Progenitor cell of endocrine pancreas (in vitro differentiated cells): ENCODE results near the gene SRF. TPM values are rescaled to one million over a fixed set of nuclear protein-coding genes. Genes with fewer than 3 reads are reported as not detected.

Experiments used
- DNase-seq: peaks from one replicate; pipeline ENCODE4 v3.0.0; 2021; ENCODE audit warnings: low spot score; ENCODE audit not compliant: unreplicated experiment
- H3K27ac Mint-ChIP-seq: 2 replicates; pipeline ENCODE4 v1.8.0; 2021; ENCODE audit warnings: mild to moderate bottlenecking, moderate library complexity, mixed read lengths
- H3K27me3 Mint-ChIP-seq: 2 replicates; pipeline ENCODE4 v1.8.0; 2021; ENCODE audit warnings: mixed read lengths
- H3K36me3 Mint-ChIP-seq: 2 replicates; pipeline ENCODE4 v1.8.0; 2022; ENCODE audit warnings: mixed read lengths; ENCODE audit not compliant: insufficient read depth
- H3K4me1 Mint-ChIP-seq: 2 replicates; pipeline ENCODE4 v1.8.0; 2021; ENCODE audit warnings: low read depth, mixed read lengths
- H3K4me3 Mint-ChIP-seq: 2 replicates; pipeline ENCODE4 v1.8.0; 2021; ENCODE audit warnings: low read depth, mild to moderate bottlenecking, moderate library complexity, mixed read lengths
- H3K9me3 Mint-ChIP-seq: 2 replicates; pipeline ENCODE4 v1.8.0; 2021; ENCODE audit warnings: low read depth, mixed read lengths
- total RNA-seq: library from RNA; stranded (reverse); gene quantifications from 2 replicates; pipeline ENCODE4 v1.2.1, GENCODE V29; 2021
- TF ChIP-seq, protein P1 (sequence below): fragments of 200-600 bp; sonication (generic); IDR thresholded peaks from one replicate; pipeline ENCODE4 v1.5.0; 2021; ENCODE audit warnings: antibody characterized with exemption, mild to moderate bottlenecking; ENCODE audit not compliant: unreplicated experiment

Gene SRF
- total RNA-seq, 1 donor from 2014 or later, result 30.3 TPM

GRCh38 chr6:43199912-43200311 lies 28.8 kb downstream of the SRF start:
- Mint-ChIP-seq H3K27ac (no peak overlapping the region), H3K4me3 (no peak overlapping the region), H3K27me3 (no peaks in the 10 kb centered on the region)

GRCh38 chr6:43200541-43200940 lies 29.5 kb downstream of the SRF start:
- no peaks in the 10 kb centered on the region for H3K4me1 Mint-ChIP-seq
- peaks cover 22% of the 10 kb centered on the region for H3K36me3 Mint-ChIP-seq
- no peak overlapping the region for H3K27ac Mint-ChIP-seq
- no peaks in the 10 kb centered on the region for H3K9me3 Mint-ChIP-seq
- TF ChIP-seq, protein P1, sequence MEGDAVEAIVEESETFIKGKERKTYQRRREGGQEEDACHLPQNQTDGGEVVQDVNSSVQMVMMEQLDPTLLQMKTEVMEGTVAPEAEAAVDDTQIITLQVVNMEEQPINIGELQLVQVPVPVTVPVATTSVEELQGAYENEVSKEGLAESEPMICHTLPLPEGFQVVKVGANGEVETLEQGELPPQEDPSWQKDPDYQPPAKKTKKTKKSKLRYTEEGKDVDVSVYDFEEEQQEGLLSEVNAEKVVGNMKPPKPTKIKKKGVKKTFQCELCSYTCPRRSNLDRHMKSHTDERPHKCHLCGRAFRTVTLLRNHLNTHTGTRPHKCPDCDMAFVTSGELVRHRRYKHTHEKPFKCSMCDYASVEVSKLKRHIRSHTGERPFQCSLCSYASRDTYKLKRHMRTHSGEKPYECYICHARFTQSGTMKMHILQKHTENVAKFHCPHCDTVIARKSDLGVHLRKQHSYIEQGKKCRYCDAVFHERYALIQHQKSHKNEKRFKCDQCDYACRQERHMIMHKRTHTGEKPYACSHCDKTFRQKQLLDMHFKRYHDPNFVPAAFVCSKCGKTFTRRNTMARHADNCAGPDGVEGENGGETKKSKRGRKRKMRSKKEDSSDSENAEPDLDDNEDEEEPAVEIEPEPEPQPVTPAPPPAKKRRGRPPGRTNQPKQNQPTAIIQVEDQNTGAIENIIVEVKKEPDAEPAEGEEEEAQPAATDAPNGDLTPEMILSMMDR, result no peak
- no peak for DNase-seq
- H3K27me3 Mint-ChIP-seq, result no peaks in the 10 kb centered on the region
- no peak overlapping the region for H3K4me3 Mint-ChIP-seq

More at GRCh38 chr6:43199912-43200311, 28.8 kb downstream of the SRF start:
- Mint-ChIP-seq H3K4me1 (no peaks in the 10 kb centered on the region), H3K36me3 (peaks cover 23% of the 10 kb centered on the region), H3K9me3 (no peaks in the 10 kb centered on the region)
- TF ChIP-seq, protein P1, result no peak
- DNase-seq, result no peak

DNA sequence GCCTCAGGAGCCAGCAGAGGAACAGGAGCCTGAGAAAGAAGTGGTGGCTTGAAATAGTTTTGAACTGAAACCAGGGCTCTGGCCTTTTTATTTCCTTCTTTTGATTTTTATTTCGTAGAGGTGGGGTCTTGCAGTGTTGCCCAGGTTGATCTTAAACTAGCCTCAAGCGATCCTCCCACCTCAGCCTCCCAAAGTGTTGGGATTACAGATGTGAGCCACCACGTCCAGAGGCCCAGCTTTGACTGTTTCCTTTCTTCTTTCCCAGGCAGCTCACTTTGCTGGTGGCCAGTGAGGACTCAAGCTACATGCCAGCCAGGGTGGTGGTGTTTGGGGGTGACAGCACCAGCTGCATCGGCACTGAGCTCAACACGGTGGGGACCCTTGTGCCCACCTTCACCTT lies 31.4 kb downstream of the SRF start:
- Mint-ChIP-seq H3K27ac (no peak overlapping the region), H3K27me3 (no peaks in the 10 kb centered on the region), H3K36me3 (peaks cover 25% of the 10 kb centered on the region), H3K4me3 (no peak overlapping the region), H3K4me1 (no peaks in the 10 kb centered on the region), H3K9me3 (no peaks in the 10 kb centered on the region)
- no peak for DNase-seq
- TF ChIP-seq, protein P1, result no peak

- H3K4me3 Mint-ChIP-seq, result no peak overlapping the region
- peaks cover 26% of the 10 kb centered on the region for H3K36me3 Mint-ChIP-seq
- H3K27ac Mint-ChIP-seq, result no peak overlapping the region
- no peaks in the 10 kb centered on the region for H3K9me3 Mint-ChIP-seq
- no peaks in the 10 kb centered on the region for H3K4me1 Mint-ChIP-seq
- no peak for DNase-seq
- H3K27me3 Mint-ChIP-seq, result no peaks in the 10 kb centered on the region
- TF ChIP-seq, protein P1, result no peak
Measured at GRCh38 chr6:43203029-43203717, 32.1 kb downstream of the SRF start.

DNA sequence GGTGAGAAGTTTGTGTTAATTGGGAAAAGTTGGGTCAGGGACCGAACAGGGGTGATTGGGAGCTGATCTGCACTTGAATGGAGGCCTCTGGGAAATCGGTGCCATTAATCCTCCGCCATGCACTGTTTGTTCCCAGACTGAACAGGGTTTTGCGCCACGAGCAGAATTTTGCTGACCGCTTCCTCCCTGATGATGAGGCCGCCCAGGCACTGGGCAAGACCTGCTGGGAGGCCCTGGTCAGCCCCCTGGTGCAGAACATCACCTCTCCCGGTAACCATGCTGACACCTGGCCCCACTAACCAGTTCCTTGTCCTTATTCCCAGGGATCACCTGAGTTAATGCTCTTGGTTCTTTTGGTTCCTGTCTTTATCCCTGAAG lies 32.6 kb downstream of the SRF start:
- Mint-ChIP-seq H3K4me3 (no peak overlapping the region), H3K27ac (no peak overlapping the region), H3K4me1 (no peaks in the 10 kb centered on the region), H3K9me3 (no peaks in the 10 kb centered on the region), H3K36me3 (peaks cover 26% of the 10 kb centered on the region), H3K27me3 (no peaks in the 10 kb centered on the region)
- TF ChIP-seq, protein P1, result no peak
- DNase-seq, result no peak
